ENCODE measurements around the gene GALNT10. TPM values are rescaled to one million over a fixed set of nuclear protein-coding genes. Genes with fewer than 3 reads are reported as not detected.

The GALNT10 gene
- total and polyA plus RNA-seq, 10 of the 15 experiments (the other 5 are each of a cell fraction or from before 2014, with no cell fraction given) = 3.9 to 35.4 (median 15.5) TPM

GRCh38 chr5:154190595-154191304 lies at the start of gene GALNT10 (continued):
- TF ChIP-seq ZNF592 (IDR thresholded peaks at IDR 0.05) (no peak), CBX5 (IDR thresholded peaks at IDR 0.05; ENCODE audit: low read depth) (no peak), SKIL (IDR thresholded peaks at IDR 0.05; ENCODE audit: low read depth, poor library complexity, severe bottlenecking) (no peak), CREB1 (IDR thresholded peaks at IDR 0.05; ENCODE audit: low read depth) (no peak), SUZ12 (IDR thresholded peaks at IDR 0.05; ENCODE audit: unreplicated experiment) (no peak), NRF1 (conservative IDR thresholded peaks at IDR 0.05; ENCODE audit: low read depth, low read length) (no peak), EP300 (IDR thresholded peaks at IDR 0.05; ENCODE audit: borderline replicate concordance in 1 of 2, control insufficient read depth in 1 of 2, low read depth in 2 of 2, low read length in 2 of 2) (no peak), MTA2 (IDR thresholded peaks at IDR 0.05; ENCODE audit: low read depth) (no peak), EZH2 (IDR thresholded peaks at IDR 0.05; ENCODE audit: borderline replicate concordance, control insufficient read depth, low read depth, low read length) (no peak), TCF12 (IDR thresholded peaks at IDR 0.05; ENCODE audit: low read depth, low read length) (no peak), ZZZ3 (IDR thresholded peaks at IDR 0.05; ENCODE audit: control insufficient read depth, insufficient read length, low read depth) (no peak), HDAC2 (IDR thresholded peaks at IDR 0.05) (no peak), REST (IDR thresholded peaks at IDR 0.05; ENCODE audit: low read depth, low read length) (peak; percentile 50; the same call in 1 of the 2 replicates), MLLT1 (IDR thresholded peaks at IDR 0.05) (no peak)
